ENCODE measurements around the gene HOGA1. TPM values are rescaled to one million over a fixed set of nuclear protein-coding genes. Genes with fewer than 3 reads are reported as not detected.
"Not testable (repeated sequence)": the region's sequence is repeated elsewhere in the genome, so short reads cannot be mapped to it uniquely, and the experiment has no call there.

The HOGA1 gene
- polyA plus RNA-seq, 3 donors, result 48.5 to 70.8 (median 69.1) TPM

- no peak for DNase-seq
These were observed 33.6 kb upstream of the HOGA1 start for GRCh38 chr10:97550336-97551149.

DNA sequence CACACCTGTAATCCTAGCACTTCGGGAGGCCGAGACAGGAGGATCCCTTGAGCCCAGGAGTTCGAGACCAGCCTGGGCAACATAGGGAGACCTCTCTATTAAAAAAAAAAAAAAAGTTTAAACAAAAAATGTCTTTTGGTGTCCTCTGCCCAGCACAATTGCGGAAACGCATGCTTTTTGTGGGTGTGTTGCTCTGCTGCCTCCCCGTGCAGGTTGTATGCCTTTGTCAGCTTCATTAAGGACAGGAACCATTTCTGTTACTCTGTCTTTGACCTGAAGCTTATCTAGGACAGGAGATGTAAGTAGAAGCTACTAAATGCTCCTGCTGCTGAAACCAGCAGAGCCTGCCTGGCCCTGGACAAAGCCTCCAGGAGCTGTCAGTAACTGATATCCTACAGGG is 32.9 kb upstream of the HOGA1 start:
- no peak for DNase-seq

- DNase-seq, result peak; percentile 58
These were observed 30.6 kb upstream of the HOGA1 start for GRCh38 chr10:97553575-97554031.

DNA sequence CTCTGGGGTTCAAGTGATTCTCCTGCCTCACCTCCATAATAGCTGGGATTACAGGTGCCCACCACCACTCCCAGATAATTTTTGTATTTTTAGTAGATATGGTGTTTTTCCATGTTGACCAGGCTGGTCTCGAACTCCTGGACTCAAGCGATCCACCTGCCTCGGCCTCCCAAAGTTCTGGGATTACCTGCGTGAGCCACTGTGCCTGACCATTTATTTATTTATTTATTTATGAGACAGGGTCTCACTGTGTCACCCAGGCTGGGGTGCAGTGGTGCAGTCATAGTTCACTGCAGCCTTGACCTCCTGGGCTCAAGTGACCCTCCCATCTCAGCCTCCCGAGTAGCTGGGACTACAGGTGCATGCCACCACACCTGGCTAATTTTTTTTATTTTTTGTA is 29.9 kb upstream of the HOGA1 start:
- DNase-seq, result not testable (repeated sequence)

DNA sequence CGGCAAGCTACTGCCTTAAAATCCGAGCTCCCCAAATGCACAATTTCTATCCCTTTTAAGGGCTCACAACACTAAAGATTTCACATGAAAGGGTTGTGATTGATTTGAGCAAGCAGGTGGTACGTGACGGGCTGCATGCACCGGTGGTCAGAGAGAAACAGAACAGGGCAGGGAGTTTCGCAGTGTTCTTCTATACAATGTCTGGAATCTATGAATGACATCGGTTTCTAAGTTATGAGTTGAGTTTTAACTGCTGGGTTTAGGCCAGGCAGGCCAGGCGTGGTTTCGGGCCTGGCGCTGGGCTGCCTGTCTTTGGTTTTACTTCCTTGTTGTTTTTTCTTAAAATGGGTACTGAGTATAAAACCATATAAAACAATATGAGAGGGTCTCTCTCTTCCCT is 28.6 kb upstream of the HOGA1 start:
- not testable (repeated sequence) for DNase-seq

DNA sequence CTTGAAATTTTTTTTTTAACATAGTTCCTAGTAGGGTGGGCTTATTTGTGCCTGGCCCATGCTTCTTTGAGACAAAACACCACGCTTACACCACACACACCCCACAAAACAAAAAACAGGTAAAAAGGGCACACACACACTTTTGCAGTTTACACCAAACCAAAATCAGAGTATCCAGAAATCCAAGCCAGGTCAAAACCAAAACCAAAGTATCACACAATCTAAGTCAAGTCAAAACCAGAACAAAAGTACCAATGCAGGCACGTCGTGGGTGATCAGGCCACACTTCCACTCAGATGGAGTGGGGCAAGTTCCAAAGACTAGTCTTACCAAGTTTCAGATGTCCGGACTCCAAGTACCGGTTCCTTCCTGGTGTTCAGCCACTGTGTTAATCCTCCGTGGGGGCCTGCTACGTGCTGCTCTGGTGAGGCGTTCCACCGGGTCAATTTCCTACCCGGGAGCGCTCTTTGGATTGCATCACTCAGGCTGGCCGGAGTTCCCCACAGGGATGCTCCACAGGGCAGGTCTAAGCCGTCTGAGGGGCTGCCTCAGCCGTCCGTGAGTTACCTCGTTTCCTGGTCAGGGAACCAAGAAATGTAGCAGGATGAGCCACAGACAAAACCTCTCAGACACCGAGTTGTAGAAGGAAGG is 23.3 kb upstream of the HOGA1 start:
- DNase-seq, result not testable (repeated sequence)

GRCh38 chr10:97561386-97562077 is 22.7 kb upstream of the HOGA1 start:
- DNase-seq, result not testable (repeated sequence)

GRCh38 chr10:97562329-97562728 is 21.9 kb upstream of the HOGA1 start:
- DNase-seq, result not testable (repeated sequence)

DNA sequence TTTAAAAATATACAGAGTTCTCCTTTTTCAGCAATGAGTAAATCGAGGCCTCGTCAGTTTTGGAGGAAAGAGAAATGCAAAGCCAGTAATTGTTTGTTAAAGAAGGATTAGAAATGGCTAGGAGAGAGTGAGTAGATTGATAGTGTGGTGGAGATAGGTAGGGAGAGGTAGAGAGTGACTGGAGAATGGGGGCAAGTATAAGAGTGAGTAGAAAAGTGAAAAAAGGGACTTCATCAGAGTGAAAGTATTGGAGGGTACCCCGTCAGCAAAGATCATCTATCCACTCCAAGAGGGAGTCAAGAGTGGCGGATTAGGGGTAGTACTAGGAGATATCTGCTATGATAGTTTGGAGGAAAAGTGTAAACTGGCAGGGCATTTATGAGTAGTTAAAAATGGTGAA is 20.9 kb upstream of the HOGA1 start:
- no peak for DNase-seq

DNA sequence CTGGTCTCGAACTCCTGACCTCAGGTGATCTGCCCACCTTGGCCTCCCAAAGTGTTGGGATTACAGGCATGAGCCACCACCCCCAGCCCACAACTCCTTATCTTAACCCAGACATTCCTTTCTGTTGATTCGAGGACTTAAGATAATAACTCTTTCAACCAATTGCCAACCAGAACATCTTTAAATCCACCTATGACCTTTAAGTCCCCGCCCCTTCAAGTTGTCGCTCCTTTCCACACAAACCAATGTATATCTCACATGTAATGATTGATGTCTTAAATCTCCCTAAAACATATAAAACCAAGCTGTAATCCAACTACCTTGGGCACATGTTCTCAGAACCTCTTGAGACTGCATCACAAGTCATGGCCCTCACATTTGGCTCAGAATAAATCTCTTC is 19.4 kb upstream of the HOGA1 start:
- no peak for DNase-seq

DNA sequence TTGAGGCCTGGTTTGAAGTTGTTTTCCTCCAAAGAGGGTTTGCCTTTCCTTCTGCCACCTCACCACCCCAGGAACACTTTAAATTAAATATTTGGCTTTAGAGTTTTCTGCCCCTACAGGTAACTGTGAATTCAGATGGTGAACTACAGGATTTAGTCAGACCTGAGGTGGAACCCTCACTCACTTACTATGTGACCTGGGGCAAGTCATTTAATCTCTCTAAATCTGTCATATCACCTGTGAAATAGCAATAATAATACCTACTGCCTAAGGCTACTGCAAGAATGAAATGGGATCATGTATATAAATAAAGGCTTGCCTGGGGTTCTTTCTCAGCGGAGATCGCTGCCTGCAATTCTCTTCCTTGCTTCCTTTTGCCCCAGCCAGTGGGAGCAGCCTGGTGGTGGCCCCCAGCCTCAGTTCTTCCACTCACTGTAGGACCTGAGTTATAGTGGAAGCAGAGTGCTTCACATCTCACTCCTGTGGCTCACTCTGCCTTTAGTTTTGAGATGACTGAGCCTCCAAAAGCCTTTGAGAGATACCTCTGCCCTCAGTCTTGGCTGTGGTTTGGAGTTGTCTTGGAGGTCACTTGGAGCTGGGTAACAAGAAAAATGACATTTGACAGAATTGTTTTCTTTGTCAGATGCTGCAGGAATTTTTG is 17.7 kb upstream of the HOGA1 start:
- DNase-seq, result no peak

GRCh38 chr10:97567891-97568290 is 16.3 kb upstream of the HOGA1 start:
- no peak for DNase-seq

DNA sequence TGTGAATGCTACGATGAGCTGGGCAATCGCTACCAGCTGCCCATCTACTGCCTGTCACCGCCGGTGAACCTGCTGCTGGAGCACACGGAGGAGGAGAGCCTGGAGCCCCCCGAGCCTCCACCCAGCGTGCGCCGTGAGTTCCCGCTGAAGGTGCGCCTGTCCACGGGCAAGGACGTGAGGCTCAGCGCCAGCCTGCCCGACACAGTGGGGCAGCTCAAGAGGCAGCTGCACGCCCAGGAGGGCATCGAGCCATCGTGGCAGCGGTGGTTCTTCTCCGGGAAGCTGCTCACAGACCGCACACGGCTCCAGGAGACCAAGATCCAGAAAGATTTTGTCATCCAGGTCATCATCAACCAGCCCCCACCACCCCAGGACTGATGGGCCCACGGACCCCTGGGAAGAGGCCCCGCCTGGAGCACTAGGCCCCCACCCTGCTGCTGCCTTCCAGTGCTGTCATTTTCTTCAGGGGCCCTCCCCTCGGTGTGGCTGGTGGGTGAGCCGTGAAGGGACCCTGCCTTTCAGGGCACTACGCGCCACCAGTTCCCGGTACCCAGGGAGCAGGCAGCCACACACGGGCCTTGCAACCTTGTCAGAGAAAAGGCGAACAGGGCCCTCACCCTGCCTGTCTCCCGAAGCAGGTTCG is 13.9 kb upstream of the HOGA1 start:
- DNase-seq, result no peak

GRCh38 chr10:97570789-97571471 is 13.3 kb upstream of the HOGA1 start:
- no peak for DNase-seq

- DNase-seq, result no peak
These were observed 12.6 kb upstream of the HOGA1 start for GRCh38 chr10:97571622-97572021.

- peak; percentile 68 for DNase-seq
These were observed 11.8 kb upstream of the HOGA1 start, which contains the start of gene ANKRD2 for GRCh38 chr10:97572214-97572989. TSS of gene ANKRD2 (plus strand) at chr10:97572779. CDS start at chr10:97572789, 10 bp downstream.

- DNase-seq, result no peak
These were observed 11.2 kb upstream of the HOGA1 start for GRCh38 chr10:97573021-97573420.

- no peak for DNase-seq
These were observed 10.5 kb upstream of the HOGA1 start for GRCh38 chr10:97573672-97574071.

DNA sequence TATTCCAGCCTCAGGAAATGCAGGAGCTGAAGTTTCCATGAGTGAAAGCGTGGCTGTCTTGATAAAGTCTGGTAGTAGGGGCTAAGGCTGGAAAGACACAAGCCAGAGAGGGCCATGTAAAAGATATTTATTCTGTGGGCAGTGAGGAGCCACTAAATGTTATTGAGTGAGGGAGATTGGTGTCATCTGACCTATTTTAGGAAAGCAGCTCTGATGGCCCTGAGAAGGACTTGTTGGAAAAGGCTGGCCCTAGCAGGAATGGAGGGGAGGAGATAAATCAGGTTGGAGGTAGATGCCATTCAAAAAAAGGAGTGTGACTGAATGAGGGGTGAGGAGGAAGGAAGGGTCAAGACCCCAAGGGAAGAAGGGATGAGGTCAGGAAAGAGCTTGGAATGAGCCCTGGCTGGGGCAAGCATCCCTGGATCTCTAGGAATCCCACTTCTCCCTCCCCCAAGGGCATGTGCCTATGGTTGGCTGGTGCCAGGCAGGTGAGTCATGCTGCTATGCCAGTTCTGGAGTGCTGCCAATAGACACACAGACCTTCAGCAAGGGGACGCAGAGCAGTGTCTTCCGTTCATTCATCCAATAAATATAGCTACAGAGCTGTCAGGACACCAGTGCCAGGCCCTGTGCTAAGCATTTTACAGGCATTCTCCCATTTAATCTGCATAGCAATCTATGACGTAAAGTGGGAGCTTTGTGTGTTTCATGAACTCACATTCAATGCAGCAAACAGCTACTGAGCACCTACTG is 9.6 kb upstream of the HOGA1 start:
- DNase-seq, result peak; percentile 83

Measured in renal pelvis (tissue), 4 donors.